Lung (tissue), 12 donors: ENCODE data around the gene SHC1. TPM values are rescaled to one million over a fixed set of nuclear protein-coding genes. Genes with fewer than 3 reads are reported as not detected.
A peak's percentile ranks its signal among the peaks of the same experiment; 100 is the strongest.

Experiments used
- ATAC-seq: fragments of 200-7000 bp; cut with Tn5 transposase; one replicate; pipeline ENCODE4 v1.9.1; 2020; ENCODE audit warnings: moderate number of reproducible peaks; ENCODE audit not compliant: insufficient read depth, low FRiP score
- DNase-seq, 3 donors: peaks; one replicate each; pipeline ENCODE4 v3.0.0-alpha.2; 2013 to 2017
- H3K27ac ChIP-seq, 2 donors: one replicate each; pipeline ENCODE4 v1.5.1; 2013; ENCODE audit warnings: mild to moderate bottlenecking in 2 of 2, moderate library complexity in 2 of 2, control low read depth in 1 of 2, inconsistent platforms in 1 of 2, low read depth in 1 of 2, low read length in 1 of 2
- H3K27me3 ChIP-seq, 3 donors: one replicate each; pipeline ENCODE4 v1.5.1; 2013; ENCODE audit warnings: low read length in 2 of 3; ENCODE audit not compliant: control insufficient read depth in 3 of 3, insufficient read depth in 3 of 3
- H3K36me3 ChIP-seq, 4 donors: one replicate each; pipeline ENCODE4 v1.5.1; 2013; ENCODE audit warnings: low read length in 4 of 4, mild to moderate bottlenecking in 1 of 4, moderate library complexity in 1 of 4; ENCODE audit not compliant: control insufficient read depth in 4 of 4, insufficient read depth in 4 of 4
- H3K4me1 ChIP-seq, 5 donors: one replicate each; pipeline ENCODE4 v1.5.1; 2013; ENCODE audit warnings: low read length in 5 of 5, mild to moderate bottlenecking in 2 of 5, moderate library complexity in 1 of 5; ENCODE audit not compliant: control insufficient read depth in 5 of 5, insufficient read depth in 5 of 5
- H3K4me3 ChIP-seq: one replicate; pipeline ENCODE4 v1.5.1; 2013; ENCODE audit warnings: mild to moderate bottlenecking, control low read depth, moderate library complexity
- H3K9ac ChIP-seq, 2 donors: one replicate each; pipeline ENCODE4 v1.5.1; 2013; ENCODE audit warnings: low read length in 2 of 2, control low read depth in 1 of 2; ENCODE audit not compliant: insufficient read depth in 1 of 2
- H3K9me3 ChIP-seq, 4 donors: one replicate each; pipeline ENCODE4 v1.5.1; 2013; ENCODE audit warnings: low read length in 3 of 4, mild to moderate bottlenecking in 1 of 4, moderate library complexity in 1 of 4; ENCODE audit not compliant: control insufficient read depth in 4 of 4, insufficient read depth in 3 of 4
- CTCF ChIP-seq: IDR thresholded peaks from 2 replicates; pipeline ENCODE4 v1.5.1; 2012; ENCODE audit warnings: mild to moderate bottlenecking; ENCODE audit errors: control extremely low read depth, extremely low read depth
- WGBS, 2 donors: extraction: QIAGEN DNeasy Blood & Tissue Kit; methylation state at CpG; one replicate each; pipeline ENCODE4 v1.1.7; 2013; 5-methylcytosine and 5-hydroxymethylcytosine counted together
- polyA plus RNA-seq, 2 donors: library from polyadenylated mRNA; stranded (reverse); fragments of 200-250 nt; gene quantifications; one replicate each; pipeline ENCODE4 v1.2.1, GENCODE V29; 2013
- total RNA-seq, 2 donors: library from RNA; depleted of rRNA in 1 of 2; stranded (reverse); fragments of >200 nt in 1 of 2; gene quantifications; one replicate each; pipeline ENCODE4 v1.2.1, GENCODE V29; 2014 to 2021
- donor health status: control.
- donor health status: control.
- donor health status: Bipolar disorder and iron deficiency.
- donor health status: healthy.
- donor health status: DM: yes; HTN: yes; CAD: no.

SHC1 gene
- total and polyA plus RNA-seq, 4 donors: 67.6 to 136 (median 93.8) TPM

- Histone ChIP-seq H3K27me3 (no peaks in the 10 kb centered on the region), H3K9ac (peak overlapping the region; percentile 65 to 79), H3K36me3 (peaks cover 0 to 18% (median 10%) of the 10 kb centered on the region in 4 donors), H3K27ac (peak overlapping the region; percentile 72 to 87), H3K9me3 (no peaks in the 10 kb centered on the region), H3K4me3 (peak overlapping the region; percentile 4), H3K4me1 (peaks cover 7 to 27% (median 19%) of the 10 kb centered on the region in 5 donors)
- TF ChIP-seq CTCF: no peak
- ATAC-seq (peak; percentile 9), DNase-seq (peak; percentile 67 to 83 (median 76))
- WGBS, 2 donors: 4% methylated on average over 4 of the region's 4 CpGs
Measured at GRCh38 chr1:154955039-154955717, 15.4 kb downstream of the SHC1 start.

- H3K9ac ChIP-seq: peak overlapping the region; percentile 30 to 79
- H3K4me1 ChIP-seq: peaks cover 7 to 27% (median 19%) of the 10 kb centered on the region in 5 donors
- ATAC-seq (no peak), DNase-seq (no peak)
- H3K27me3 ChIP-seq: no peaks in the 10 kb centered on the region
- no peak for TF ChIP-seq CTCF
- no peak overlapping the region for H3K4me3 ChIP-seq
- no peak overlapping the region for H3K27ac ChIP-seq
- peaks cover 0 to 18% (median 9%) of the 10 kb centered on the region in 4 donors for H3K36me3 ChIP-seq
- no peaks in the 10 kb centered on the region for H3K9me3 ChIP-seq
- WGBS, 2 donors: 66% methylated on average over 3 of the region's 3 CpGs
Measured at GRCh38 chr1:154954541-154954940, 16.0 kb downstream of the SHC1 start.

DNA sequence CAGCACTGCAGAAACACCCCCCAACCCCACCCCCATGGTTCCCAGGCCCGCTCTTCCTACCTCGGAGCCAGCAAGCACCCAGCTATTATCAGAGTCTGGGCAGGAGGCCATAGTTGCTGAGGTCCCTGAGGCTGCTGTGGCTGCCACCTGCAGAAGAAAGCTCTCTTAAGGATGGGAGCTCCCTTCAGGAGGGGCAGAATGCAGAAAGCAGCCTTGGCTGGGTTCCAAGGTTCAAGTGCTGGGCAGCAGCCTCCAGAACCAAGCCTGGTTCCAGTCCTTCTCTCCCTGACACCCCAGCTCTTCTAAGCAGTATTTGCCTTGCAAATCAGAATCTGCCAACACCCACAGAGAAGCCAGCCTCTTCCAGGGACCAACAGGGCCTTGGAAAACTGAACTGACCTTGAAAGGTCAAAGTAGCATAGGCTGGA, 16.9 kb downstream of the SHC1 start:
- no peak overlapping the region for H3K4me3 ChIP-seq
- peaks cover 0 to 14% (median 5%) of the 10 kb centered on the region in 4 donors for H3K36me3 ChIP-seq
- H3K27ac ChIP-seq: no peak overlapping the region
- no peaks in the 10 kb centered on the region for H3K27me3 ChIP-seq
- H3K4me1 ChIP-seq: peaks cover 7 to 27% (median 19%) of the 10 kb centered on the region in 5 donors
- DNase-seq (no peak), ATAC-seq (no peak)
- no peak overlapping the region for H3K9ac ChIP-seq
- TF ChIP-seq CTCF: no peak
- no peaks in the 10 kb centered on the region for H3K9me3 ChIP-seq
- 72 to 73% methylated on average over 2 of the region's 2 CpGs for WGBS, 2 donors
